Skin epidermis (tissue), 12 donors: ENCODE data around the gene RPN1.

Experiments used
- H3K27ac ChIP-seq, 21 experiments: fragments of 200-600 bp; sonication (generic) in 11 of 21; one replicate each; pipeline ENCODE4 v1.5.0; 2020; ENCODE audit warnings: mild to moderate bottlenecking in 3 of 21, inconsistent platforms in 2 of 21, moderate library complexity in 2 of 21
- H3K4me3 ChIP-seq, 7 experiments: fragments of 200-600 bp; sonication (generic) in 2 of 7; one replicate each; pipeline ENCODE4 v1.5.0; 2020; ENCODE audit warnings: inconsistent platforms in 2 of 7, mild to moderate bottlenecking in 2 of 7, moderate library complexity in 1 of 7

Gene RPN1

DNA sequence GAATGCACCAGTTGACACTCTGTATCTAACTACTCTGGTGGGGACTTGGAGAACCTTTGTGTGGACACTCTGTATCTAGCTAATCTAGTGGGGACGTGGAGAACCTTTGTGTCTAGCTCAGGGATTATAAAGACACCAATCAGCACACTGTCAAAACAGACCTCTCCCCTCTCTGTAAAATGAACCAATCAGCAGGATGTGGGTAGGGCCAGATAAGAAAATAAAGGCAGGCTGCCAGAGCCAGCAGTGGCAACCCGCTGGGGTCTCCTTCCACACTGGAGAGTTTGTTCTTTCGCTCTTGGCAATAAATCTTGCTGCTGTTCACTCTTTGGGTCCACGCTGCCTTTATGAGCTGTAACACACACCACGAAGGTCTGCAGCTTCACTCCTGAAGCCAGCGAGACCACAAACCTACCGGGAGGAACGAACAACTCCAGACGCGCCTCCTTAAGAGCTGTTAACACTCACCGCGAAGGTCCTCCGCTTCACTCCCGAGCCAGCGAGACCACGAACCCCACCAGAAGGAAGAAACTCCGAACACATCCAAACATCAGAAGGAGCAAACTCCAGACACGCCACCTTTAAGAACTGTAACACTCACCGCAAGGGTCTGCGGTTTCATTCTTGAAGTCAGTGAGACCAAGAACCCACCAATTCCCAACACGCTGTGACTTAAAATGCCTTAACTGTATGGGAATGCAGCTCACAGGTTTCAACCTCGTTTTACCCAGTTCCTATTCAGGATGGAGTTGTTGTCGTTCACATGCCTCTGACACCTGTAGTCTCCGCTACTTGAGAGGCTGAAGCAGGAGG, 3.6 kb upstream of the RPN1 start:
- Histone ChIP-seq H3K27ac (peak overlapping the region in 1 of 21 experiments; percentile 21), H3K4me3 (peak overlapping the region in 4 of 7 experiments; percentile 2 to 21 (median 12))

DNA sequence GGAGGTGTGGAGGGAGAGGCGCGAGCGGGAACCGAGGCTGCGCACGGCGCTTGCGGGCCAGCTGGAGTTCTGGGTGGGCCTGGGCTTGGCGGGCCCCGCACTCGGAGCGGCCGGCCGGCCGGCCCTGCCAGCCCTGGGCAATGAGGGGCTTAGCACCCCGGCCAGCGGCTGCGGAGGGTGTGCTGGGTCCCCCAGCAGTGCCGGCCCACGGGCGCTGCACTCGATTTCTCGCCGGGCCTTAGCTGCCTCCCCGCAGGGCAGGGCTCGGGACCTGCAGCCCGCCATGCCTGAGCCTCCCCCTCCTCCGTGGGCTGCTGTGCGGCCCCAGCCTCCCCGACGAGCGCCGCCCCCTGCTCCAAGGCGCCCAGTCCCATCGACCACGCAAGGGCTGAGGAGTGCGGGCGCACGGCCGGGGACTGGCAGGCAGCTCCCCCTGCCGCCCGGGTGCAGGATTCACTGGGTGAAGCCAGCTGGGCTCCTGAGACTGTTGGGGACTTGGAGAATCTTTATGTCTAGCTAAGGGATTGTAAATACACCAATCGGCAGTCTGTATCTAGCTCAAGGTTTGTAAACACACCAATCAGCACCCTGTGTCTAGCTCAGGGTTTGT, 2.9 kb upstream of the RPN1 start:
- H3K4me3 ChIP-seq: peak overlapping the region in 6 of 7 experiments; percentile 13 to 46 (median 21)

DNA sequence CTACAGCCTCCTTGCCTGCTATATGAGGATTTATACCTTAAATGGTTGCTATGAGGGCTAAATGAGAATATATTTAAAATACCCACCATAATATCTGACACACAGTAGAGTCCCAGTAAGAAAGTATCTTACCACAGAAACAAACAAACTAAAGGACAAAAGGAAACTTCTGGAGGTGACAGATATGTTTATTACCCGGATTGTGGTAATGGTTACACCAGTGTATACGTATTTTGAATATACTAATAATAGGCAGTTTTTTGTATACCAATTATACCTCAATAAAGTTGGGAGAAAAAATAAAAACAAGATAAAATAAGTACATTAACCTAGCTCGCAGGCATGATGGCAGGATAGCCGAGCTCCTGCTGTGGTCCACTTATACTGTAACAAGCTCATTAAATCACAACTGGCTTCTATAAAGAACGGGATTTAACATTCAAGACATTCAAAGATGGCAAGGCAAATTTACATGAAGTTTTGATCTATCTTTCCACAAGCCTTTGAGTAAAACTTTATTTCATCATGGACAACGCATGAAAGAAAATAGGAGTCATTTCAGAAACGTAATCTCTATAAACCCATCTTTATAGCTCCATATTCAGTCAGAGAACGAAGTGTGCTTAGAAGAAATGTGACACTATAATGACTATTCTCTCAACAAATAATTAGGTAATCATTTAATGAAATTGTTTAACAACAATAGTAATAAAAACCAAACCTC, 1.5 kb downstream of the RPN1 start:
- peak overlapping the region; percentile 80 to 100 (median 98) for H3K4me3 ChIP-seq
- H3K27ac ChIP-seq: peak overlapping the region in 10 of 21 experiments; percentile 97 to 100 (median 98)

More for the DNA sequence above, 2.9 kb upstream of the RPN1 start:
- peak overlapping the region in 6 of 21 experiments; percentile 21 to 57 (median 44) for H3K27ac ChIP-seq

DNA sequence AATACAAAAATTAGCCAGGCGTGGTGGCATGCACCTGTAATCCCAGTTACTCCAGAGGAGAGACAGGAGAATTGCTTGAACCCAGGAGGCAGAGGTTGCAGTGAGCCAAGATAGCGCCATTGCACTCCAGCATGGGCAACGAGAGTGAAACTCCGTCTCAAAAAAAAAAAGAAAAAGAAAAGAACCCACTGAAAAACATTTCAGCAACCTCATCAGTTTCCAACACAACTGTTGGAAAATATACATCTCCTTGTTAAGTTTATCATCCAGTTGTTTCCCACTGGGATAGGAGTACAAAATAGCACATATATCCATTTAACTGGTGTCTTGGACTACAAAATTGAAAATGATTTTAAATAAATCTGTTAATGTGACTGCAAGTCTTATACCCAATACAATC, 2.2 kb downstream of the RPN1 start:
- peak overlapping the region in 1 of 7 experiments; percentile 80 for H3K4me3 ChIP-seq

GRCh38 chr3:128647307-128647706, 3.3 kb downstream of the RPN1 start:
- H3K27ac ChIP-seq: no peak overlapping the region
- H3K4me3 ChIP-seq: no peak overlapping the region

More for the DNA sequence above, 2.2 kb downstream of the RPN1 start:
- no peak overlapping the region for H3K27ac ChIP-seq

DNA sequence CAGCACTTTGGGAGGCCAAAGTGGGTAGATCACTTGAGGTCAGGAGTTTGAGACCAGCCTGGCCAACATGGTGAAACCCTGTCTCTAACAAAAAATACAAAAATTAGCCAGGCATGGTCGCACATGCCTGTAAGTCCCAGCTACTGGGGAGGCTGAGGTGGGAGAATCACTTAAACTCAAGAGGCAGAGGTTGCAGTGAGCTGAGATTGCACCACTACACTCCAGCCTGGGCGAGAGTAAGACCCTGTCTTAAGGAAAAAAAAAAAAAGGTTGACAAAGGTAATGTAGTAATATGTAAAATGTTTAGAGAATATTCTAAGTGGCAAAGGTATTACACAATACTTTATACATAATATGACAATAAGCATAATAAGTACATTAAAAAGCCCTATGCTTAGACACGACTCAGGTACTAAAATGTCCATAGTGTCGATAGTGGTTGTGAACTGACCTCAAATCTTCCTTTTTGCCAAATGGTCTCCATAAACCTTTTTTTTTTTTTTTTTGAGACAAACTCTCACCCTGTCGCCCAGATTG, 16.5 kb downstream of the RPN1 start:
- Histone ChIP-seq H3K4me3 (no peak overlapping the region), H3K27ac (no peak overlapping the region)

DNA sequence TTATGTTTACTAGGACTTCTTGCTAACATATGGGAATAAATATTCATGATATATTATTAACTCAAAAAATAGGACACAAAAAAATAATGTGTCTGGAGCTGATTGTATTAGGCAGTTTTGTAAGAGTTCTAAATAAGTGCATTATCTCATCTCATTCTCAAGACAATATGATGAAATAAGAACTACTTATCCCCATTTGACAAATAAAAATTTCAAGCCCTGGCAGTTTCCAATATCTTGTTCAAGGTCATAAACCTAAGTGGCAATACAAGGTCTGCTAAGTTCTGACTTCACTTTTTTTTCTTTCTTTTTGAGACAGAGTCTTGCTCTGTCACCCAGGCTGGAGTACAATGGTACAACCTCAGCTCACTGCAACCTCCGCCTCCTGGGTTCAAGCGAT, 18.3 kb downstream of the RPN1 start:
- no peak overlapping the region for H3K27ac ChIP-seq
- H3K4me3 ChIP-seq: no peak overlapping the region

- H3K4me3 ChIP-seq: no peak overlapping the region
- H3K27ac ChIP-seq: no peak overlapping the region
Measured at GRCh38 chr3:128629936-128630335, 20.7 kb downstream of the RPN1 start.

GRCh38 chr3:128625409-128625945, 25.1 kb downstream of the RPN1 start:
- no peak overlapping the region for H3K27ac ChIP-seq

DNA sequence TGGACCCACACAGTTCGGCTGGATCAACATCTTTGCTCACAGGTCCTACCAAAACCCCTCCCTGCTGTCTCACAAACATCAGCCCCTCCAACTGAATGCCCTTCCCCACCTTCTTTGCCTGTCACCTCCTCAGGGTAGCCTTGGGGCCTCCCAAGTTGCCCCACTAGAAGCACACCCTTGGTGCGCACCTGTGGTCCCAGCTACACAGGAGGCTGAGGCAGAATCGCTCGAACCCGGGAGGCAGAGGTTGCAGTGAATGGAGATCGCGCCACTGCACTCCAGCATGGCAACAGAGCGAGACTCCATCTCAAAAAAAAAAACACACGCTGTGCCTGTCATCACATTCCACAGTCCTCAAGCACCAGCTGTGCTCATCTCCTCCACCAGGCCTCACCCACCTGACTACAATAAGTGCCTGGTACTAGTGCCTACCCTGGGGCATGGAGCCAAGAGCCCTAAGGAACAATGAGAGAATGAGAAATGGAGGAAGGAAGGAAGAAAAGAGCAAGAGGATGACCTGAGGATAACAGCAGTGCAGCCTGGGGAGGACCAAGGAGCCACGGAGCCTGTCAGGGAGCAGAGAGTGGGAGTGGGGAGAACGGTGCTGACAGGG, 26.0 kb downstream of the RPN1 start:
- H3K27ac ChIP-seq: peak overlapping the region in 1 of 21 experiments; percentile 27
- H3K4me3 ChIP-seq: no peak overlapping the region

More at GRCh38 chr3:128625409-128625945, 25.1 kb downstream of the RPN1 start:
- H3K4me3 ChIP-seq: no peak overlapping the region

- H3K27ac ChIP-seq: peak overlapping the region in 1 of 21 experiments; percentile 27
- H3K4me3 ChIP-seq: no peak overlapping the region
Measured at GRCh38 chr3:128623762-128624176, 26.8 kb downstream of the RPN1 start.

DNA sequence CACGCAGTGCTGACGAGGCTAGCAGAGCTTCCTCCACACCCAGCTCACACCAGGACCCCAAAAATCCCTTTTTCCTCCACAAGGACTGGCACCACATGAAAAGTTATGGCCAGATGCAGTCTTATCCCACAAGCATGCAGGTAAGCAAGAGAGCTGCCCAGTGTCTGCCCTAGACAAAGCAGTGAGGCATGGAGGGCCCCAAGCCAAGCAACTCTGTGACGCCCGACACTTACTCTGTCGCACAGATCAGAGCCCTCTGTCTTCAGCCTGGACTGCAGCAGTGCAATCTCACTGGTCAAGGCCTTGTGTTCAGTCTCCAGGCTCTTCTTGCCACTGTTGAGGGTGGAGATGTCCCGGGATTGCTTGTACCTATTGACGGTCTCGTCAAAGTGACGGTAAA, 28.7 kb downstream of the RPN1 start:
- H3K4me3 ChIP-seq: no peak overlapping the region
- H3K27ac ChIP-seq: no peak overlapping the region

- Histone ChIP-seq H3K27ac (no peak overlapping the region), H3K4me3 (no peak overlapping the region)
Measured at GRCh38 chr3:128621234-128621633, 29.4 kb downstream of the RPN1 start.

DNA sequence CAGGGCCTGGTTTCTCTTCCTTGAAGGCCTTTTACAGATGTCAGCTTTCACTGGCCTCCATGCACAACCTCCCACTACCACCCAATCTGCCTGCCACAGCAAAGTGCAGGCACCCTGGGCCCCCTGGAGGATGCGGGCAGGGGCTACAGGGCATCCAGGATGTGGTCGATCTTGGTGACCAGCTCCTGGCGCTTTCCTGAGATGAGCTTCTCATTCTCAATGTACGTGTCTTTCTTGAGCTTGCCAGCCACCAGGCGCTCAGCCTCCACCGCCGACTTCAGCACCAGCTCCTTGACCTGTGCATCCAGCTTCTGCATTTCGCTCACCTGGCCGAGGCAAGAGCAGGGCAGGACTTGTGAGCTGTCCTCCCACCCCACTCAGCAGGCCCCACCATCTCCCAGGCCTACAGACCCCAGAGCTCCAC, 30.3 kb downstream of the RPN1 start:
- Histone ChIP-seq H3K27ac (no peak overlapping the region), H3K4me3 (no peak overlapping the region)

GRCh38 chr3:128619146-128619890, 31.3 kb downstream of the RPN1 start:
- peak overlapping the region in 2 of 21 experiments; percentile 15 to 86 for H3K27ac ChIP-seq
- H3K4me3 ChIP-seq: no peak overlapping the region

- H3K4me3 ChIP-seq: peak overlapping the region; percentile 54 to 80 (median 73)
- peak overlapping the region; percentile 55 to 93 (median 87) for H3K27ac ChIP-seq
Measured at GRCh38 chr3:128618398-128618726, 32.3 kb downstream of the RPN1 start.

GRCh38 chr3:128617557-128618397, 32.8 kb downstream of the RPN1 start:
- Histone ChIP-seq H3K4me3 (peak overlapping the region; percentile 54 to 80 (median 73)), H3K27ac (peak overlapping the region; percentile 65 to 93 (median 87))

GRCh38 chr3:128617270-128617556, 33.4 kb downstream of the RPN1 start:
- Histone ChIP-seq H3K27ac (peak overlapping the region; percentile 65 to 93 (median 87)), H3K4me3 (peak overlapping the region; percentile 54 to 80 (median 73))
